Tibial nerve (tissue), 4 donors: ENCODE results near the gene PRSS16.

Experiments
- CTCF ChIP-seq, 5 experiments: fragments of 200-600 bp in 3 of 5; fragments of 450-650 bp in 2 of 5; sonication (generic) in 3 of 5; IDR thresholded peaks; one replicate each; pipeline ENCODE4 v1.5.1; 2016 to 2019; ENCODE audit warnings: antibody characterized with exemption in 5 of 5, mild to moderate bottlenecking in 3 of 5, moderate library complexity in 2 of 5
- EP300 ChIP-seq, 2 donors: sonication (generic); formaldehyde crosslinking; IDR thresholded peaks; one replicate each; pipeline ENCODE4 v1.6.1; 2017; ENCODE audit warnings: antibody characterized with exemption in 2 of 2, mild to moderate bottlenecking in 1 of 2
- POLR2A ChIP-seq, 2 donors: fragments of 450-650 bp; IDR thresholded peaks; one replicate each; pipeline ENCODE4 v1.6.1; 2017; ENCODE audit warnings: antibody characterized with exemption in 2 of 2, mild to moderate bottlenecking in 2 of 2, moderate library complexity in 2 of 2

GRCh38 chr6:27273783-27274182 lies 26.3 kb downstream of the PRSS16 start:
- TF ChIP-seq EP300 (IDR thresholded peaks at IDR 0.05) (no peak), CTCF (IDR thresholded peaks at IDR 0.05) (no peak), POLR2A (IDR thresholded peaks at IDR 0.05) (no peak)
